Osteoblast (primary cell): Measurements from ENCODE around the gene STX8. TPM values are rescaled to one million over a fixed set of nuclear protein-coding genes. Genes with fewer than 3 reads are reported as not detected.

ENCODE experiments used
- DNase-seq: peaks from one replicate; pipeline ENCODE4 v3.0.0; 2011; ENCODE audit warnings: low spot score, mixed read lengths; ENCODE audit not compliant: insufficient read length; ENCODE audit errors: missing footprints
- H2AFZ ChIP-seq: 2 replicates; pipeline ENCODE4 v1.6.0; 2011; ENCODE audit warnings: mild to moderate bottlenecking, low read length
- H3K27ac ChIP-seq: 2 replicates; pipeline ENCODE4 v1.5.1; 2011; ENCODE audit warnings: mild to moderate bottlenecking, low read depth, low read length, moderate library complexity
- H3K27me3 ChIP-seq: 2 replicates; pipeline ENCODE4 v1.6.0; 2012; ENCODE audit warnings: mild to moderate bottlenecking, control low read depth, inconsistent platforms, low read length, moderate library complexity; ENCODE audit not compliant: insufficient read depth
- H3K36me3 ChIP-seq: 2 replicates; pipeline ENCODE4 v1.5.1; 2011; ENCODE audit warnings: mild to moderate bottlenecking, low read length, control low read depth, moderate library complexity; ENCODE audit not compliant: insufficient read depth
- H3K4me1 ChIP-seq: 2 replicates; pipeline ENCODE4 v1.5.1; 2011; ENCODE audit warnings: mild to moderate bottlenecking, low read length, control low read depth, moderate library complexity; ENCODE audit not compliant: insufficient read depth
- H3K4me2 ChIP-seq: 2 replicates; pipeline ENCODE4 v1.6.0; 2011; ENCODE audit warnings: mild to moderate bottlenecking, low read length; ENCODE audit not compliant: insufficient read depth
- H3K4me3 ChIP-seq: fragments of 200-600 bp; sonication (generic); 3 replicates; pipeline ENCODE4 v1.5.1; 2012; ENCODE audit warnings: mild to moderate bottlenecking, low read length, inconsistent platforms; ENCODE audit not compliant: insufficient read depth
- H3K79me2 ChIP-seq: 2 replicates; pipeline ENCODE4 v1.6.0; 2012; ENCODE audit warnings: mild to moderate bottlenecking, low read length, control low read depth, inconsistent platforms; ENCODE audit not compliant: insufficient read depth
- H3K9me3 ChIP-seq: 2 replicates; pipeline ENCODE4 v1.5.1; 2011; ENCODE audit warnings: low read depth, low read length, control low read depth
- H4K20me1 ChIP-seq: 2 replicates; pipeline ENCODE4 v1.6.0; 2012; ENCODE audit warnings: mild to moderate bottlenecking, low read length, control low read depth; ENCODE audit not compliant: insufficient read depth
- total RNA-seq: library from RNA; depleted of rRNA; stranded (reverse); fragments of >200 nt; gene quantifications from 2 replicates; pipeline ENCODE4 v1.2.3, GENCODE V29; 2012
- TF ChIP-seq, protein P1 (sequence below): IDR thresholded peaks from 2 replicates; pipeline ENCODE4 v1.5.1; 2011; ENCODE audit warnings: mild to moderate bottlenecking, low read depth, low read length, moderate library complexity; ENCODE audit errors: extremely low read depth

Gene STX8
- total RNA-seq, 1 donor: 72.7 TPM

DNA sequence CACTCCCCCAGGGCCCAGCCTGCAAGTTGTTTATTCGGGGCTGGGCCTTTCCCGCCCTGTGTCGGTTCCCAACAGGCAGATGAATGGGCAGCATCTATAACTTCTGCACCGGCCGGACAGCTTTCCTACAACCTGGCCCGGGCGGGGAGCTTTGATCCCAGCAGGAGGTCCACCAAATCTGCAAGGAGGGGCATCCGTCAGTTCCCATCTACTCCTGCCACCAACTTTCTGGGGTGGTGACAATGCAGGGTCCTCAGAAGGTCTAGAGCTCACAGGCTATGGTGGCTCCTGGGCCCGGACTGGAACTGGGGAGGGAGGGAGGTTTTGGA lies 342.4 kb downstream of the STX8 start:
- Histone ChIP-seq H4K20me1 (no peaks in the 10 kb centered on the region), H3K4me2 (no peak overlapping the region), H3K4me3 (no peak overlapping the region), H3K36me3 (no peaks in the 10 kb centered on the region), H2AFZ (no peak overlapping the region), H3K27ac (no peak overlapping the region), H3K4me1 (peaks cover 6% of the 10 kb centered on the region), H3K27me3 (no peaks in the 10 kb centered on the region), H3K79me2 (no peaks in the 10 kb centered on the region), H3K9me3 (no peaks in the 10 kb centered on the region)
- TF ChIP-seq, protein P1, sequence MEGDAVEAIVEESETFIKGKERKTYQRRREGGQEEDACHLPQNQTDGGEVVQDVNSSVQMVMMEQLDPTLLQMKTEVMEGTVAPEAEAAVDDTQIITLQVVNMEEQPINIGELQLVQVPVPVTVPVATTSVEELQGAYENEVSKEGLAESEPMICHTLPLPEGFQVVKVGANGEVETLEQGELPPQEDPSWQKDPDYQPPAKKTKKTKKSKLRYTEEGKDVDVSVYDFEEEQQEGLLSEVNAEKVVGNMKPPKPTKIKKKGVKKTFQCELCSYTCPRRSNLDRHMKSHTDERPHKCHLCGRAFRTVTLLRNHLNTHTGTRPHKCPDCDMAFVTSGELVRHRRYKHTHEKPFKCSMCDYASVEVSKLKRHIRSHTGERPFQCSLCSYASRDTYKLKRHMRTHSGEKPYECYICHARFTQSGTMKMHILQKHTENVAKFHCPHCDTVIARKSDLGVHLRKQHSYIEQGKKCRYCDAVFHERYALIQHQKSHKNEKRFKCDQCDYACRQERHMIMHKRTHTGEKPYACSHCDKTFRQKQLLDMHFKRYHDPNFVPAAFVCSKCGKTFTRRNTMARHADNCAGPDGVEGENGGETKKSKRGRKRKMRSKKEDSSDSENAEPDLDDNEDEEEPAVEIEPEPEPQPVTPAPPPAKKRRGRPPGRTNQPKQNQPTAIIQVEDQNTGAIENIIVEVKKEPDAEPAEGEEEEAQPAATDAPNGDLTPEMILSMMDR: no peak
- DNase-seq: no peak

DNA sequence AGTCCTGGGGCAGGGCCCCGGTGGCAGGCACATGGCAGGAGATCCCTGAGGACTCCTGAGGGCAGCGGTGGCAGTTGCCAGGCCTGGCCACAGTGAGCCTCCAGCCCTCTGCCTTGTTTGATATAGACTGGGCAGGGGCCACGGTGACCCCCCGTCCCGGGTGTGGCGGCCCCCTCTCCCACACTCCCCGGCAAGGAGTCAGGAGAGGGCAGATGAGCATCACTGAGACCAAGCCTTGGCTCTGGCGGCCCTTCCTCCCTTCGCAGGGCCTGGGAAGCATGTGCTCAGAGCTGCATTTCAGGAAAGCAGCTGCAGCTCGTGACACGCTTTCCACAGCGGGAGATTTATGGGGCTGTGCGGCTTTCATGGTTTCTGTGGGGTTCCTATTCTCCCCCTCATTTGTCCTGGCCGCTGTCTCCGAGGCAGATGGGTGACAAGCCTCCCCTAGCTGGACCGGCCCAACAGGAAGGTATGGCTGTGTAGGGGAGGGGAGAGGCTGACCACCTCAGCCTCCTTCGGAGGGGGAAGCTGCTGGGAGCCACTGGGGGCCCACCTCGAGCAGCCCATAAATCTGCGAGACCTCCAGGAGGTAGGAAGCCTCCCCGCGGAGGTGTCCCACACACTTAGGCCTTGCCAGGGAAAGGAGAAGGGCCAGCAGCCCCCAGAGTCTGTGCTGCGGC lies 342.9 kb downstream of the STX8 start:
- H2AFZ ChIP-seq: no peak overlapping the region
- no peak overlapping the region for H3K27ac ChIP-seq
- H3K4me3 ChIP-seq: no peak overlapping the region
- H3K36me3 ChIP-seq: no peaks in the 10 kb centered on the region
- peaks cover 6% of the 10 kb centered on the region for H3K4me1 ChIP-seq
- TF ChIP-seq, protein P1: no peak
- DNase-seq: peak; percentile 27
- no peaks in the 10 kb centered on the region for H3K79me2 ChIP-seq
- no peaks in the 10 kb centered on the region for H4K20me1 ChIP-seq
- no peaks in the 10 kb centered on the region for H3K9me3 ChIP-seq
- H3K4me2 ChIP-seq: no peak overlapping the region
- H3K27me3 ChIP-seq: no peaks in the 10 kb centered on the region

DNA sequence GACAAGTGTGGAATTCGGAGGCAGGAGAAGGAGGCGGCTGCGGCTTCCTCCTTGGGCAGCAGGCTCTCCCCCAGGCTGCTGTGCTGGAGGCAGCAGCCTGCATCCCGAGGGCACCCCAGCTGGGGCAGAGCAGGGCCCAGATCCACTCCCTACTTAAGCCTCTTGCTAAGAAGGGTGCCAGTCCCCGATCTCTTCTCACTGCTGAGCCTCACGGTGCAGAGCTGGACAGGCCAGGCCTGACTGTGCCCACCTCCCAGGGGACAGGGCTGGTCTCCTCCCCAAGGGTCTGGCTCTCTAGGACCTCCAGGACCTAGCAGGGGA lies 343.5 kb downstream of the STX8 start:
- Histone ChIP-seq H3K4me3 (no peak overlapping the region), H3K9me3 (no peaks in the 10 kb centered on the region), H3K27me3 (no peaks in the 10 kb centered on the region), H3K79me2 (no peaks in the 10 kb centered on the region), H3K4me2 (no peak overlapping the region), H3K27ac (no peak overlapping the region), H4K20me1 (no peaks in the 10 kb centered on the region), H2AFZ (no peak overlapping the region), H3K36me3 (no peaks in the 10 kb centered on the region), H3K4me1 (peaks cover 6% of the 10 kb centered on the region)
- TF ChIP-seq, protein P1: no peak
- DNase-seq: peak; percentile 41

DNA sequence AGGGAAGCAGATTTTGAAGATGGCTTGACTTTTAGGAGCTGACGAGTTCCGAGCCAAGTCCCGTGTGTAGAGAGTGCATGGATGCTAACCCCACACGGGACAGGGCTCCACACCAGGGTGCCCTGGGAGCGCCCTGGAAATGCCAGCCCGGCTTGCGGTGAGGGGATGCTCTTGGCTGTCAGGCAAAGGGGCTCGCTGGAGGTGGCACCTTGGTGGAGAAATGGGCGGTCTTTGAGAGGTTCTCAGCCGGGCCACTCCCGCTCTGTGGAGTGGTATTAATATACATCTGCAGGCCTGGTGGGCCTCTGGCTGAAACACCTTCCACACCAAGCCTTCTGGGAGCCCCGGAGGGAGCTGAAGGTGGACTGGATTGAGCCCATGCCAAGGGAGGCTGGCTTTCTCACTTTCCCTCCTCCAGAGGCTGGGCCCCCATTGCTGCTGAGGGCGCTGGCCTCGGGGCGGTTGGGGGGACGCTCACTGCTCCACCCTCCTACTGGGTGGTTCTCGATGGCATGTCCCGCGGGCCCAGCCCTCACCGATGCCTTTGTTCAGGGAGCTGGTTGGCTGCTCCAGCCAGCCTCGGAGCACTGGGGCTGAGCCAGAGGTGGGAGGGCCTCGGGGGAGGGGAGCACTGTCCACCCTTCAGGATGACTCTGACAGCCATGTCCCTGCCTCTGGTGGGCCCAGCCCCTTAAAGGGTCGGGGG lies 344.0 kb downstream of the STX8 start:
- Histone ChIP-seq H3K27ac (no peak overlapping the region), H3K36me3 (no peaks in the 10 kb centered on the region), H2AFZ (no peak overlapping the region), H3K4me3 (no peak overlapping the region), H3K79me2 (no peaks in the 10 kb centered on the region), H3K9me3 (no peaks in the 10 kb centered on the region), H4K20me1 (no peaks in the 10 kb centered on the region), H3K27me3 (no peaks in the 10 kb centered on the region), H3K4me1 (peaks cover 6% of the 10 kb centered on the region), H3K4me2 (no peak overlapping the region)
- TF ChIP-seq, protein P1: no peak
- peak; percentile 10 for DNase-seq
